HCT116 (cell line): Measurements from ENCODE around the gene DOCK4. TPM values are rescaled to one million over a fixed set of nuclear protein-coding genes. Genes with fewer than 3 reads are reported as not detected.

ENCODE experiments used
- ATAC-seq: fragments of 200-7000 bp; cut with Tn5 transposase; 2 replicates; pipeline ENCODE4 v1.9.1; 2020; ENCODE audit warnings: mild to moderate bottlenecking, moderate library complexity
- BruUV-seq: library from RNA; stranded (reverse); fragments of 400-500 nt; replicated peaks from 2 replicates; lab custom pipeline; 2021; lab: Mats Ljungman, UMichigan
- CTCF ChIA-PET: fragments of 300-600 bp; sonication (Branson Sonifier 250); formaldehyde crosslinking; loops from one replicate; lab custom pipeline; 2021; ENCODE audit warnings: antibody characterized with exemption; lab: Charles Lee
- POLR2A ChIA-PET: fragments of 300-600, 350-600 bp; sonication (Branson Sonifier 250); formaldehyde crosslinking; loops from one replicate; lab custom pipeline; 2021; ENCODE audit warnings: antibody characterized with exemption; lab: Charles Lee
- RAD21 ChIA-PET, 2 experiments: fragments of 300-600 bp; sonication (Branson Sonifier 250); formaldehyde crosslinking; loops; one replicate each; lab custom pipeline; 2023; ENCODE audit warnings: low total read pairs in 2 of 2; ENCODE audit not compliant: uncharacterized antibody in 2 of 2, unreplicated experiment in 2 of 2, low non-redundant PET in 1 of 2; lab: Charles Lee
- DNase-seq: peaks from one replicate; pipeline ENCODE4 v3.0.0-alpha.2; 2010; ENCODE audit warnings: low read depth, low spot score
- H2AFZ ChIP-seq: fragments of 200-600 bp; shearing (Covaris generic), sonication (generic); 2 replicates; pipeline ENCODE4 v1.6.1; 2017; ENCODE audit warnings: low read depth, mixed run types, mixed read lengths, antibody characterized with exemption, low read length; ENCODE audit not compliant: poor library complexity, severe bottlenecking
- H3K27ac ChIP-seq: 2 replicates; pipeline ENCODE4 v1.5.1; 2012; ENCODE audit warnings: low read depth, low read length
- H3K27me3 ChIP-seq: fragments of 200-600 bp; sonication (generic); 2 replicates; pipeline ENCODE4 v1.6.1; 2016; ENCODE audit warnings: mixed run types, low read length, mixed read lengths; ENCODE audit not compliant: insufficient read depth
- H3K36me3 ChIP-seq, 2 experiments: fragments of 200-500 bp in 1 of 2; fragments of 200-600 bp in 1 of 2; sonication (Bioruptor generic) in 1 of 2; sonication (generic) in 1 of 2; 2 replicates each; pipeline versions ENCODE4 v1.5.1 to v1.6.1; 2014 to 2016; ENCODE audit warnings: low read length in 2 of 2, inconsistent platforms in 1 of 2, mixed read lengths in 1 of 2, mixed run types in 1 of 2; ENCODE audit not compliant: insufficient read depth in 2 of 2, control insufficient read depth in 1 of 2
- H3K4me1 ChIP-seq, 2 experiments: fragments of 200-600 bp in 1 of 2; sonication (generic) in 1 of 2; 2 replicates each; pipeline versions ENCODE4 v1.5.1 to v1.6.1; 2012 to 2017; ENCODE audit warnings: low read length in 2 of 2, inconsistent platforms in 1 of 2, mild to moderate bottlenecking in 1 of 2, mixed read lengths in 1 of 2, mixed run types in 1 of 2, moderate library complexity in 1 of 2; ENCODE audit not compliant: insufficient read depth in 2 of 2, control insufficient read depth in 1 of 2
- H3K4me2 ChIP-seq: fragments of 200-600 bp; sonication (generic); 2 replicates; pipeline ENCODE4 v1.6.1; 2017; ENCODE audit warnings: mixed run types, low read length, mixed read lengths
- H3K4me3 ChIP-seq, 2 experiments: fragments of 200-600 bp in 1 of 2; sonication (generic) in 1 of 2; replicated peaks in 1 of 2; 2 replicates each; pipeline ENCODE4 v1.5.1; 2011 to 2016; ENCODE audit warnings: low read length in 2 of 2, control low read depth in 1 of 2, low read depth in 1 of 2, mild to moderate bottlenecking in 1 of 2, mixed read lengths in 1 of 2, mixed run types in 1 of 2
- H3K79me2 ChIP-seq: fragments of 200-600 bp; sonication (generic); 2 replicates; pipeline ENCODE4 v1.6.1; 2017; ENCODE audit warnings: mild to moderate bottlenecking, mixed run types, low read length, moderate library complexity, mixed read lengths; ENCODE audit not compliant: insufficient read depth
- H3K9ac ChIP-seq: fragments of 200-600 bp; sonication (generic); 2 replicates; pipeline ENCODE4 v1.6.1; 2016; ENCODE audit warnings: low read length, mixed read lengths
- H3K9me2 ChIP-seq: fragments of 200-600 bp; sonication (generic), shearing (Covaris generic); 2 replicates; pipeline ENCODE4 v1.6.1; 2017; ENCODE audit warnings: mixed run types, mild to moderate bottlenecking, moderate library complexity; ENCODE audit not compliant: insufficient read depth
- H3K9me3 ChIP-seq, 2 experiments: fragments of 200-500 bp in 1 of 2; fragments of 200-600 bp in 1 of 2; sonication (Bioruptor generic) in 1 of 2; sonication (generic) in 1 of 2; 2 replicates each; pipeline ENCODE4 v1.6.1; 2014 to 2017; ENCODE audit warnings: low read length in 2 of 2, mixed read lengths in 2 of 2, inconsistent platforms in 1 of 2, low read depth in 1 of 2, mild to moderate bottlenecking in 1 of 2, mixed run types in 1 of 2, moderate library complexity in 1 of 2; ENCODE audit not compliant: control insufficient read depth in 1 of 2, insufficient read depth in 1 of 2
- H4K20me1 ChIP-seq: fragments of 200-600 bp; sonication (generic), shearing (Covaris generic); 2 replicates; pipeline ENCODE4 v1.6.1; 2017; ENCODE audit warnings: mixed run types, mild to moderate bottlenecking, moderate library complexity; ENCODE audit not compliant: insufficient read depth
- CBX3 ChIP-seq: IDR thresholded peaks from 2 replicates; pipeline ENCODE4 v1.6.1; 2012; ENCODE audit warnings: low read depth
- CEBPB ChIP-seq: IDR thresholded peaks from 2 replicates; pipeline ENCODE4 v1.6.1; 2012; ENCODE audit warnings: low read depth
- EGR1 ChIP-seq: IDR thresholded peaks from 2 replicates; pipeline ENCODE4 v1.6.1; 2012; ENCODE audit warnings: low read depth
- ELF1 ChIP-seq: IDR thresholded peaks from 2 replicates; pipeline ENCODE4 v1.6.1; 2012; ENCODE audit warnings: low read depth, borderline replicate concordance
- EZH2 ChIP-seq: fragments of 200-600 bp; sonication (generic); IDR thresholded peaks from 2 replicates; pipeline ENCODE4 v1.6.1; 2017; ENCODE audit warnings: antibody characterized with exemption, mixed run types
- FOSL1 ChIP-seq: IDR thresholded peaks from 2 replicates; pipeline ENCODE4 v1.6.1; 2012; ENCODE audit warnings: low read depth
- JUND ChIP-seq: IDR thresholded peaks from 2 replicates; pipeline ENCODE4 v1.6.1; 2012
- POLR2AphosphoS5 ChIP-seq: IDR thresholded peaks from 2 replicates; pipeline ENCODE4 v1.6.1; 2011; ENCODE audit warnings: mild to moderate bottlenecking, low read depth, low read length, moderate library complexity
- SIN3A ChIP-seq: IDR thresholded peaks from 2 replicates; pipeline ENCODE4 v1.6.1; 2012; ENCODE audit warnings: low read depth
- ZFX ChIP-seq: fragments of 450-650 bp; IDR thresholded peaks from 2 replicates; pipeline ENCODE4 v1.6.1; 2017
- ZNF274 ChIP-seq: fragments of 200-500 bp; sonication (Bioruptor generic); IDR thresholded peaks from 2 replicates; pipeline ENCODE4 v1.6.1; 2014; ENCODE audit warnings: mild to moderate bottlenecking, low read depth, low read length, inconsistent platforms
- intact Hi-C: fragments of 100-400 bp; cut with micrococcal nuclease; formaldehyde crosslinking; loops from 2 replicates; pipeline ENCODE4 v1.10.0; 2022
- total RNA-seq: library from RNA; stranded (reverse); gene quantifications from one replicate; pipeline ENCODE4 v1.2.1, GENCODE V29; 2021; ENCODE audit not compliant: unreplicated experiment
- TF ChIP-seq, protein P1 (sequence below): IDR thresholded peaks from 2 replicates; pipeline ENCODE4 v1.6.1; 2011; ENCODE audit warnings: mild to moderate bottlenecking, low read length, moderate library complexity; ENCODE audit not compliant: insufficient replicate concordance; ENCODE audit errors: extremely low read depth
- TF ChIP-seq, protein P2 (sequence below), 3 experiments: fragments of 200-600 bp in 1 of 3; sonication (generic) in 1 of 3; IDR thresholded peaks in 2 of 3; conservative IDR thresholded peaks in 1 of 3; 2 replicates each; pipeline ENCODE4 v1.5.1; 2012 to 2017; ENCODE audit warnings: low read depth in 2 of 3, low read length in 2 of 3, antibody characterized with exemption in 1 of 3, borderline replicate concordance in 1 of 3, control low read depth in 1 of 3, mild to moderate bottlenecking in 1 of 3, mixed read lengths in 1 of 3, mixed run types in 1 of 3, moderate library complexity in 1 of 3; ENCODE audit not compliant: insufficient read depth in 1 of 3

DOCK4 gene
- total RNA-seq, 1 experiment from 2014 or later, result 2.2 TPM

DNA sequence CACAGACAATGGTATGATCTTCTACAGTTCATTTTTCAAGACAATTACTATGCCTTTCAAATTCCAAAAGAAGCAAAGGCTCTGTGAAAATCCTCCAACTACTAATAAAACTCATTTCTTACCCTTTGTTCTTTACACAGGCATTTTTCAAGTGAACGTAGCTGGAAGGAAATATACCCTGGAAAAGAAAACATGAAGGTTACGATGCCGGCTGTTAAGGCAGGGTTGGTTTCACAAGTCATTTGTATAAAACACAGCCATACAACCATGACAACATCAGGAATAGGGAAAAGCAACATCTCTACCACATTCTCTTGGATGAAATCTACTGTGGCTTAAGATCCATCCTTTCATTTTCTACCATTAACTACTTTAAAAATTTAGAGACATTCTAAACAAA, 207.9 kb downstream of the DOCK4 start:
- Histone ChIP-seq H3K4me2 (no peak overlapping the region), H3K4me1 (peaks cover 0 to 7% of the 10 kb centered on the region in 2 experiments; a peak in 1 of 4 replicates), H4K20me1 (no peaks in the 10 kb centered on the region), H3K27ac (no peak overlapping the region), H3K9ac (no peak overlapping the region), H3K4me3 (no peak overlapping the region), H2AFZ (no peak overlapping the region), H3K27me3 (no peaks in the 10 kb centered on the region), H3K36me3 (no peaks in the 10 kb centered on the region), H3K9me2 (no peaks in the 10 kb centered on the region), H3K79me2 (no peaks in the 10 kb centered on the region), H3K9me3 (no peaks in the 10 kb centered on the region)
- no TSS peak for BruUV-seq
- ATAC-seq, result no peak
- POLR2A ChIA-PET, result no interaction called here
- RAD21 ChIA-PET, result no interaction called here
- CTCF ChIA-PET, result no interaction called here
- no peak for TF ChIP-seq ZNF274
- no peak for TF ChIP-seq CBX3
- TF ChIP-seq SIN3A, result no peak
- no peak for TF ChIP-seq EZH2
- TF ChIP-seq, protein P1, sequence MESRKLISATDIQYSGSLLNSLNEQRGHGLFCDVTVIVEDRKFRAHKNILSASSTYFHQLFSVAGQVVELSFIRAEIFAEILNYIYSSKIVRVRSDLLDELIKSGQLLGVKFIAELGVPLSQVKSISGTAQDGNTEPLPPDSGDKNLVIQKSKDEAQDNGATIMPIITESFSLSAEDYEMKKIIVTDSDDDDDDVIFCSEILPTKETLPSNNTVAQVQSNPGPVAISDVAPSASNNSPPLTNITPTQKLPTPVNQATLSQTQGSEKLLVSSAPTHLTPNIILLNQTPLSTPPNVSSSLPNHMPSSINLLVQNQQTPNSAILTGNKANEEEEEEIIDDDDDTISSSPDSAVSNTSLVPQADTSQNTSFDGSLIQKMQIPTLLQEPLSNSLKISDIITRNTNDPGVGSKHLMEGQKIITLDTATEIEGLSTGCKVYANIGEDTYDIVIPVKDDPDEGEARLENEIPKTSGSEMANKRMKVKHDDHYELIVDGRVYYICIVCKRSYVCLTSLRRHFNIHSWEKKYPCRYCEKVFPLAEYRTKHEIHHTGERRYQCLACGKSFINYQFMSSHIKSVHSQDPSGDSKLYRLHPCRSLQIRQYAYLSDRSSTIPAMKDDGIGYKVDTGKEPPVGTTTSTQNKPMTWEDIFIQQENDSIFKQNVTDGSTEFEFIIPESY, result no peak
- TF ChIP-seq FOSL1, result no peak
- TF ChIP-seq CEBPB, result no peak
- TF ChIP-seq, protein P2, sequence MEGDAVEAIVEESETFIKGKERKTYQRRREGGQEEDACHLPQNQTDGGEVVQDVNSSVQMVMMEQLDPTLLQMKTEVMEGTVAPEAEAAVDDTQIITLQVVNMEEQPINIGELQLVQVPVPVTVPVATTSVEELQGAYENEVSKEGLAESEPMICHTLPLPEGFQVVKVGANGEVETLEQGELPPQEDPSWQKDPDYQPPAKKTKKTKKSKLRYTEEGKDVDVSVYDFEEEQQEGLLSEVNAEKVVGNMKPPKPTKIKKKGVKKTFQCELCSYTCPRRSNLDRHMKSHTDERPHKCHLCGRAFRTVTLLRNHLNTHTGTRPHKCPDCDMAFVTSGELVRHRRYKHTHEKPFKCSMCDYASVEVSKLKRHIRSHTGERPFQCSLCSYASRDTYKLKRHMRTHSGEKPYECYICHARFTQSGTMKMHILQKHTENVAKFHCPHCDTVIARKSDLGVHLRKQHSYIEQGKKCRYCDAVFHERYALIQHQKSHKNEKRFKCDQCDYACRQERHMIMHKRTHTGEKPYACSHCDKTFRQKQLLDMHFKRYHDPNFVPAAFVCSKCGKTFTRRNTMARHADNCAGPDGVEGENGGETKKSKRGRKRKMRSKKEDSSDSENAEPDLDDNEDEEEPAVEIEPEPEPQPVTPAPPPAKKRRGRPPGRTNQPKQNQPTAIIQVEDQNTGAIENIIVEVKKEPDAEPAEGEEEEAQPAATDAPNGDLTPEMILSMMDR (IDR thresholded peaks at IDR 0.05 in 2 of 3, conservative IDR thresholded peaks at IDR 0.05 in 1 of 3; ENCODE audit: borderline replicate concordance in 1 of 3, insufficient read depth in 1 of 3, low read depth in 2 of 3, low read length in 2 of 3), result no peak
- no peak for TF ChIP-seq JUND
- TF ChIP-seq EGR1, result no peak
- no peak for TF ChIP-seq POLR2AphosphoS5
- no peak for TF ChIP-seq ELF1
- TF ChIP-seq ZFX, result no peak
- intact Hi-C loops, result no loop called here
- DNase-seq, result no peak
